Measurements from ENCODE around the gene TC2N.

DNA sequence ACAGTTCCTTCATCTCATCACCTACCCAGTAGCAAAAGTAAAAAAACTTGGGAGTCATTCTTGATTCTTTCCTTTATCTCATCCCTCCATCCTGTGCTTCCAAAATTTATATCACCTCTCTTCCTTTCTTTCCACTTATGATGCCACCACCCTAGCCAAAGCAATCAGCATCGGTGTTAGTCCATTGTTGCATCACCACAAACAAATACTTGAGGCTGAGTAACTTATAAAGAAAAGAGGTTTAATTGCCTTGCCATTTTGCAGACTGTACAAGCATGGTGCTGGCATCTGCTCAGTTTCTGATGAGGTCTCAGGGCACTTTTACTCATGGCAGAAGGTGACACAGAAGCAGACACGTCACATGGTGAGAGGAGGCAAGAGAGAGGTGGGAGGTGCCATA is 115.6 kb downstream of the TC2N start:
- TF ChIP-seq, protein P1, sequence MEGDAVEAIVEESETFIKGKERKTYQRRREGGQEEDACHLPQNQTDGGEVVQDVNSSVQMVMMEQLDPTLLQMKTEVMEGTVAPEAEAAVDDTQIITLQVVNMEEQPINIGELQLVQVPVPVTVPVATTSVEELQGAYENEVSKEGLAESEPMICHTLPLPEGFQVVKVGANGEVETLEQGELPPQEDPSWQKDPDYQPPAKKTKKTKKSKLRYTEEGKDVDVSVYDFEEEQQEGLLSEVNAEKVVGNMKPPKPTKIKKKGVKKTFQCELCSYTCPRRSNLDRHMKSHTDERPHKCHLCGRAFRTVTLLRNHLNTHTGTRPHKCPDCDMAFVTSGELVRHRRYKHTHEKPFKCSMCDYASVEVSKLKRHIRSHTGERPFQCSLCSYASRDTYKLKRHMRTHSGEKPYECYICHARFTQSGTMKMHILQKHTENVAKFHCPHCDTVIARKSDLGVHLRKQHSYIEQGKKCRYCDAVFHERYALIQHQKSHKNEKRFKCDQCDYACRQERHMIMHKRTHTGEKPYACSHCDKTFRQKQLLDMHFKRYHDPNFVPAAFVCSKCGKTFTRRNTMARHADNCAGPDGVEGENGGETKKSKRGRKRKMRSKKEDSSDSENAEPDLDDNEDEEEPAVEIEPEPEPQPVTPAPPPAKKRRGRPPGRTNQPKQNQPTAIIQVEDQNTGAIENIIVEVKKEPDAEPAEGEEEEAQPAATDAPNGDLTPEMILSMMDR (IDR thresholded peaks at IDR 0.05; ENCODE audit: low read length): no peak
- no peak for TF ChIP-seq EZH2 (IDR thresholded peaks at IDR 0.05; ENCODE audit: borderline replicate concordance, low read length)
